Tibial nerve (tissue), 4 donors: ENCODE results near the gene SAMD8. TPM values are rescaled to one million over a fixed set of nuclear protein-coding genes. Genes with fewer than 3 reads are reported as not detected.
A peak's percentile ranks its signal among the peaks of the same experiment; 100 is the strongest.

Experiments
- DNase-seq, 2 donors: peaks; one replicate each; pipeline ENCODE4 v3.0.0-alpha.2; 2019; ENCODE audit warnings: low spot score in 2 of 2
- H3K27ac ChIP-seq, 4 donors: fragments of 200-600 bp; sonication (generic) in 3 of 4; one replicate each; pipeline ENCODE4 v1.5.1; 2017 to 2019; ENCODE audit warnings: mild to moderate bottlenecking in 1 of 4
- H3K27me3 ChIP-seq, 2 donors: fragments of 200-600 bp; sonication (generic) in 1 of 2; one replicate each; pipeline versions ENCODE4 v1.5.1 to v1.6.0; 2017 to 2019
- H3K36me3 ChIP-seq, 3 donors: fragments of 200-600 bp; sonication (generic); one replicate each; pipeline ENCODE4 v1.5.1; 2018 to 2019
- H3K4me1 ChIP-seq, 4 donors: fragments of 200-600 bp; sonication (generic) in 3 of 4; one replicate each; pipeline ENCODE4 v1.5.1; 2017 to 2019
- H3K4me3 ChIP-seq, 4 donors: fragments of 200-600 bp; sonication (generic) in 3 of 4; one replicate each; pipeline ENCODE4 v1.5.1; 2017 to 2019; ENCODE audit warnings: mild to moderate bottlenecking in 1 of 4, moderate library complexity in 1 of 4
- H3K9me3 ChIP-seq, 4 donors: fragments of 200-600 bp; sonication (generic) in 3 of 4; one replicate each; pipeline ENCODE4 v1.5.1; 2017 to 2019
- CTCF ChIP-seq, 5 experiments: fragments of 200-600 bp in 3 of 5; fragments of 450-650 bp in 2 of 5; sonication (generic) in 3 of 5; IDR thresholded peaks; one replicate each; pipeline ENCODE4 v1.5.1; 2016 to 2019; ENCODE audit warnings: antibody characterized with exemption in 5 of 5, mild to moderate bottlenecking in 3 of 5, moderate library complexity in 2 of 5
- EP300 ChIP-seq, 2 donors: sonication (generic); formaldehyde crosslinking; IDR thresholded peaks; one replicate each; pipeline ENCODE4 v1.6.1; 2017; ENCODE audit warnings: antibody characterized with exemption in 2 of 2, mild to moderate bottlenecking in 1 of 2
- POLR2A ChIP-seq, 2 donors: fragments of 450-650 bp; IDR thresholded peaks; one replicate each; pipeline ENCODE4 v1.6.1; 2017; ENCODE audit warnings: antibody characterized with exemption in 2 of 2, mild to moderate bottlenecking in 2 of 2, moderate library complexity in 2 of 2
- WGBS, 2 donors: methylation state at CpG; one replicate each; pipeline ENCODE4 v1.1.5; 2018; 5-methylcytosine and 5-hydroxymethylcytosine counted together
- total RNA-seq, 4 donors: library from RNA; depleted of rRNA; stranded (reverse); fragments of >200 nt; gene quantifications; one replicate each; pipeline ENCODE4 v1.1.0, GENCODE V29; 2016

Gene SAMD8
- 10 to 100 TPM; 46.5 to 62.0 (median 56.7) TPM for total RNA-seq

- H3K36me3 ChIP-seq: no peaks in the 10 kb centered on the region
- peak within 1 kb of the TSS; percentile 89 to 99 (median 98) for H3K27ac ChIP-seq
- WGBS, 2 donors: 0 to 1% methylated on average over 23 to 37 of the region's 61 CpGs
- H3K4me1 ChIP-seq: peaks cover 0 to 44% (median 21%) of the 10 kb centered on the region in 4 donors
- TF ChIP-seq CTCF (IDR thresholded peaks at IDR 0.05): peak; percentile 50 to 84 (median 79)
- peak; percentile 84 to 95 for TF ChIP-seq POLR2A (IDR thresholded peaks at IDR 0.05)
- peak; percentile 45 to 96 for TF ChIP-seq EP300 (IDR thresholded peaks at IDR 0.05)
- no peaks in the 10 kb centered on the region for H3K9me3 ChIP-seq
- no peaks in the 10 kb centered on the region for H3K27me3 ChIP-seq
- DNase-seq: peak; percentile 89 to 90
- peak within 1 kb of the TSS; percentile 77 to 96 (median 89) for H3K4me3 ChIP-seq
These were observed at the start of gene SAMD8 for GRCh38 chr10:75111365-75111906. TSS of gene SAMD8 (plus strand) at chr10:75111656. CDS start at chr10:75150529, 38,873 bp downstream.

DNA sequence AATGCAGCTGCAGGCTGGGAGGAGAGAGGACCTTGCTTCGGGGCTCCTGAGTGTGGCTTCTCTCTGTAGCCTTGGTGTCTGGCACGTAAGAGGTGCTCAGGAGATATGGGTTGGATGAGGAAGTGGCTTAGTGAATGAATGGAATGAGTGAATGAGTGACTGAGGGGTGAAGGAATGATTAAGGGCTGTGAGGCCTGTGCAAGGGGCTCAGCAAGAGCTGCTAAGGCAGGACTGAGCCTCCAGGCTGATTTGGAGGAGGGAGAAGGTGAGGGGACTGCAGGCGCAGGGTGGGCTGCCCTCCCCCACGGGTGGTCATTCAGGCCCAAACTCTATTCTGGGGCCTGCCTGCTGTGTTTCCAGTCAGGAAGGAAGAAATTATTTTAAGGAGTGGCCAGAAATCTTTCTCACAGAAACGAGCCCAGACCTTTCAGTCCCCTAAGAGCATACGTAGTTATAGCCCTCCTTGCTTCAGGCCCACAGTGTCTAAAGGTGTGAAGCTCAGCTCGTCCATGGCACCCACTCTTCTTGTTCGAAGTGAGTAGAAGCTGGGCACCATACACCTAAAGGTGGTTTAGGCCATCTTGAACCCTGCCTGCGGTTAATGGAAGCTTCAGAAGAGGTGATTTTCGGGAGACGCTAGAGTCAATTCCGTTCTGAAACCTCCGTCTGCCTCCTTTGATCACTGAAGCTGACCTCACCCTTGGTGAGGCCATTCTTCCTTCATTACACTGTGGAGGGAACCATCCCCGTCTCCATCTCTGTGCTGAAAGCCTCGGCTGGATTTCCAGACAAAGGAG lies 49.5 kb upstream of the SAMD8 start:
- Histone ChIP-seq H3K27ac (peak overlapping the region in 2 of 4 donors; percentile 61 to 70), H3K9me3 (no peaks in the 10 kb centered on the region), H3K27me3 (no peaks in the 10 kb centered on the region), H3K4me3 (no peak overlapping the region), H3K4me1 (no peaks in the 10 kb centered on the region), H3K36me3 (no peaks in the 10 kb centered on the region)
- DNase-seq: no peak
- 70 to 72% methylated on average over 15 of the region's 15 CpGs for WGBS, 2 donors
- TF ChIP-seq CTCF (IDR thresholded peaks at IDR 0.05): no peak
- TF ChIP-seq POLR2A (IDR thresholded peaks at IDR 0.05): no peak
- TF ChIP-seq EP300 (IDR thresholded peaks at IDR 0.05): no peak

- Histone ChIP-seq H3K4me3 (no peak overlapping the region), H3K4me1 (no peaks in the 10 kb centered on the region), H3K27me3 (no peaks in the 10 kb centered on the region), H3K9me3 (no peaks in the 10 kb centered on the region), H3K27ac (peak overlapping the region in 2 of 4 donors; percentile 61 to 70), H3K36me3 (no peaks in the 10 kb centered on the region)
- TF ChIP-seq EP300 (IDR thresholded peaks at IDR 0.05): peak in 1 of 2 donors; percentile 21
- TF ChIP-seq CTCF (IDR thresholded peaks at IDR 0.05): no peak
- peak in 1 of 2 donors; percentile 43 for DNase-seq
- WGBS, 2 donors: 65 to 70% methylated on average over 10 of the region's 10 CpGs
These were observed 48.8 kb upstream of the SAMD8 start for GRCh38 chr10:75062506-75063299.

DNA sequence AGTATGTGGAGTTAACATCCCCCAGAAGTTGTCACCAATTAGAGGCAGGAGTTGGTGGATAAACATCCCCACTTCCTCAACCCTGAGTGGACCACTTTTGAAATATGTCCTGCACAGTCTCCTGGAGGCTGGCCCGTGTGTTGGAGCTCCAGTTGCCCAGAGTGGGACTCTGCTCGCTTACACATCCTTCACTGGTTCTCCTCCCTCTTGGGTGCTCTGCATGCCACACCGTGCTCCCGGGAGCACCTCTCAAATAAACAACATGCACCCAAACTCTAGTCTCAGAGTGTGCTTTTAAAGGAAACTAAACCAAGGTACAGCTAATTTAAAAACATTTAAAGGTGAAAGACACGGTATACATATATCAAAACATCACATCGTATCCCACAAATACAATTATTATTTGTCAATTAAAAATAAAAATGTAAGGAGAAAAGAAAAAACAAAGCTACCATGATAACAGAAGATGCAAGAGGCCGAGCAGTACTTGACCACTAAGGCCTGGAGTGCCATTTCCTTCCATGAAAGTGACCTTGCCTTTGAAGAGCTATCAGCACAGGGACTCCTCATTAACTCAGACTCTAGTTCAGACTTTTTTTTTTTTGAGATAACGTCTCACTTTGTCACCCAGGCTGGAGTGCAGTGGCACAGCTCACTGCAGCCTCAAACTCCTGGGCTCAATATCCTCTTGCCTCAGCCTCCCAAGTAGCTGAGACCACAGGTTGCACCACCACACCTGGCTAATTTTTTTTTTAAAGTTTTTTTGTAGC lies 47.8 kb upstream of the SAMD8 start:
- no peak for DNase-seq
- WGBS, 2 donors: 90 to 93% methylated on average over 8 of the region's 8 CpGs
- no peak overlapping the region for H3K27ac ChIP-seq

More for the DNA sequence above, 47.8 kb upstream of the SAMD8 start:
- no peaks in the 10 kb centered on the region for H3K9me3 ChIP-seq
- no peak for TF ChIP-seq CTCF (IDR thresholded peaks at IDR 0.05)
- no peak for TF ChIP-seq EP300 (IDR thresholded peaks at IDR 0.05)
- no peak for TF ChIP-seq POLR2A (IDR thresholded peaks at IDR 0.05)
- H3K4me3 ChIP-seq: no peak overlapping the region
- no peaks in the 10 kb centered on the region for H3K36me3 ChIP-seq
- H3K27me3 ChIP-seq: no peaks in the 10 kb centered on the region
- H3K4me1 ChIP-seq: no peaks in the 10 kb centered on the region
